ENCODE results near the gene PCAT7. TPM values are rescaled to one million over a fixed set of nuclear protein-coding genes. Genes with fewer than 3 reads are reported as not detected.

PCAT7 gene
- total and polyA plus RNA-seq, 9 of the 15 experiments (the other 6 are each of a cell fraction or from before 2014, with no cell fraction given): 0.09 to 0.13 TPM; not detected in 7

- Histone ChIP-seq H3K9me1 (ENCODE audit: control insufficient read depth, insufficient read depth, low read length) (no peaks in the 10 kb centered on the region), H3K4me2 (ENCODE audit: insufficient read depth, low read length) (no peak overlapping the region), H3K4me3 (no peak overlapping the region), H3K79me2 (ENCODE audit: control insufficient read depth, insufficient read depth, low read length) (no peaks in the 10 kb centered on the region), H3K9me3 (replicated peaks; ENCODE audit: control insufficient read depth, insufficient read depth, low read depth, low read length) (no peaks in the 10 kb centered on the region), H3K4me1 (replicated peaks in 1 of 2; ENCODE audit: control insufficient read depth in 2 of 2, insufficient read depth in 2 of 2, low read length in 2 of 2) (no peaks in the 10 kb centered on the region), H3K27ac (ENCODE audit: extremely low read depth, low read depth, low read length) (no peak overlapping the region), H3K9ac (ENCODE audit: insufficient read depth in 1 of 2, low read depth in 2 of 2, low read length in 2 of 2) (no peak overlapping the region), H2AFZ (ENCODE audit: low read depth, low read length) (no peak overlapping the region), H4K20me1 (replicated peaks; ENCODE audit: control insufficient read depth, insufficient read depth, low read length) (no peaks in the 10 kb centered on the region), H3K36me3 (ENCODE audit: control insufficient read depth, insufficient read depth, low read length) (no peaks in the 10 kb centered on the region), H3K27me3 (ENCODE audit: control insufficient read depth in 2 of 2, insufficient read depth in 2 of 2, low read length in 2 of 2) (peaks cover 10 to 45% of the 10 kb centered on the region in 2 experiments; a peak in 4 of 5 replicates)
- in situ Hi-C loops (cut with MboI): no loop called here
- CTCF ChIA-PET (ENCODE audit: low intra/inter-chr PET ratio): interaction anchor here (0.6 kb wide), 1 partner anchor 535 kb away, joined by 5 read pairs; no protein-coding TSS in a partner anchor
- TF ChIP-seq CHD2 (IDR thresholded peaks at IDR 0.05; ENCODE audit: low read depth, low read length) (no peak), C11orf30 (IDR thresholded peaks at IDR 0.05; ENCODE audit: low read depth) (no peak), CTCF (IDR thresholded peaks at IDR 0.05 in 2 of 3, conservative IDR thresholded peaks at IDR 0.05 in 1 of 3; ENCODE audit: insufficient read depth in 2 of 3, low read depth in 1 of 3, low read length in 3 of 3) (peak in 2 of 3 experiments; percentile 10 to 26; a peak in 3 of 6 replicates)
- POLR2A ChIA-PET: no interaction called here
- WGBS (ENCODE audit: insufficient coverage, low coverage, missing lambda C conversion rate): 0% methylated on average over 3 of the region's 3 CpGs
- intact Hi-C loops (cut with micrococcal nuclease): no loop called here
- FAIRE-seq: no peak
- DNase-seq (ENCODE audit: extremely low read depth in 1 of 4, low spot score in 3 of 4): no peak
- BruUV-seq (replicated peaks): no TSS peak
- ATAC-seq: 0 out of 3 replicates have a peak, but pooled peaks have one; percentile 38
Observed at GRCh38 chr9:94613003-94613402, 58.1 kb downstream of the PCAT7 start.

GRCh38 chr9:94619026-94619425 is 64.1 kb downstream of the PCAT7 start:
- in situ Hi-C loops (cut with MboI) (no loop called here), intact Hi-C loops (cut with micrococcal nuclease) (no loop called here)
- Histone ChIP-seq H3K79me2 (ENCODE audit: control insufficient read depth, insufficient read depth, low read length) (no peaks in the 10 kb centered on the region), H3K9me1 (ENCODE audit: control insufficient read depth, insufficient read depth, low read length) (no peaks in the 10 kb centered on the region), H3K27me3 (ENCODE audit: control insufficient read depth in 2 of 2, insufficient read depth in 2 of 2, low read length in 2 of 2) (peaks cover 11 to 25% of the 10 kb centered on the region in 2 experiments; a peak in 4 of 5 replicates), H3K9me3 (replicated peaks; ENCODE audit: control insufficient read depth, insufficient read depth, low read depth, low read length) (no peaks in the 10 kb centered on the region), H3K4me1 (replicated peaks in 1 of 2; ENCODE audit: control insufficient read depth in 2 of 2, insufficient read depth in 2 of 2, low read length in 2 of 2) (no peaks in the 10 kb centered on the region), H3K9ac (ENCODE audit: insufficient read depth in 1 of 2, low read depth in 2 of 2, low read length in 2 of 2) (no peak overlapping the region), H3K4me3 (no peak overlapping the region), H3K36me3 (ENCODE audit: control insufficient read depth, insufficient read depth, low read length) (no peaks in the 10 kb centered on the region), H2AFZ (ENCODE audit: low read depth, low read length) (no peak overlapping the region), H3K27ac (ENCODE audit: extremely low read depth, low read depth, low read length) (no peak overlapping the region), H4K20me1 (replicated peaks; ENCODE audit: control insufficient read depth, insufficient read depth, low read length) (no peaks in the 10 kb centered on the region), H3K4me2 (ENCODE audit: insufficient read depth, low read length) (no peak overlapping the region)
- POLR2A ChIA-PET: interaction anchor here (0.8 kb wide), 1 partner anchor 28 kb away, joined by 3 read pairs; no protein-coding TSS in a partner anchor
- 1% methylated on average over 4 of the region's 4 CpGs for WGBS (ENCODE audit: insufficient coverage, low coverage, missing lambda C conversion rate)
- CTCF ChIA-PET (ENCODE audit: low intra/inter-chr PET ratio): interaction anchor here (0.6 kb wide), 1 partner anchor 604 kb away, joined by 4 read pairs; no protein-coding TSS in a partner anchor
- ATAC-seq: no peak
- no peak for FAIRE-seq
- no peak for DNase-seq (ENCODE audit: extremely low read depth in 1 of 4, low spot score in 3 of 4)
- BruUV-seq (replicated peaks): no TSS peak
- no peak for TF ChIP-seq KLF1 (tag; IDR thresholded peaks at IDR 0.05)
- TF ChIP-seq TRIM24 (IDR thresholded peaks at IDR 0.05): no peak
- TF ChIP-seq E2F5 (CRISPR knock-in tag; IDR thresholded peaks at IDR 0.05): no peak
- no peak for TF ChIP-seq NFE2L1 (tag; IDR thresholded peaks at IDR 0.05; ENCODE audit: borderline replicate concordance, low read depth)
- no peak for TF ChIP-seq ZNF609 (CRISPR knock-in tag; IDR thresholded peaks at IDR 0.05; ENCODE audit: borderline replicate concordance)

Data from K562 (cell line).